T-helper 22 cell (primary cell): ENCODE measurements around the gene COMMD7.
"Not testable (repeated sequence)": the region's sequence is repeated elsewhere in the genome, so short reads cannot be mapped to it uniquely, and the experiment has no call there.

Experiments
- DNase-seq: peaks from one replicate; pipeline ENCODE4 v3.0.0-alpha.2; 2020; ENCODE audit warnings: low read depth

Gene COMMD7

DNA sequence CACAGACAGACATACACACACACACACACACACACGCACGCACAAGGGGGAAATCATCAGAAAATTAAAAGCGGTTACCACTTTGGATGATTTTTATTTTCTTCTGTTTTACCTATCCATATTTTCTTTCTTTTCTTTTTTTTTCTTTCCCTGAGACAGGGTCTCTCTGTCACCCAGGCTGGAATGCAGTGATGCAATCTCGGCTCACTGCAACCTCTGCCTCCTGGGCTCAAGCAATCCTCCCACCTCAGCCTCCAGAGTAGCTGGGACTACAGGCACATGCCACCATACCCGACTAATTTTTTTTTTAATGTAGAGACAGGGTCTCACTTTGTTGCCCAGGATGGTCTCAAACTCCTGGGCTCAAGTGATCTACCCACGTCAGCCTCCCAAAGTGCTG lies 14.8 kb downstream of the COMMD7 start:
- not testable (repeated sequence) for DNase-seq

- no peak for DNase-seq
These were observed 15.6 kb downstream of the COMMD7 start for GRCh38 chr20:32727683-32728082.

DNA sequence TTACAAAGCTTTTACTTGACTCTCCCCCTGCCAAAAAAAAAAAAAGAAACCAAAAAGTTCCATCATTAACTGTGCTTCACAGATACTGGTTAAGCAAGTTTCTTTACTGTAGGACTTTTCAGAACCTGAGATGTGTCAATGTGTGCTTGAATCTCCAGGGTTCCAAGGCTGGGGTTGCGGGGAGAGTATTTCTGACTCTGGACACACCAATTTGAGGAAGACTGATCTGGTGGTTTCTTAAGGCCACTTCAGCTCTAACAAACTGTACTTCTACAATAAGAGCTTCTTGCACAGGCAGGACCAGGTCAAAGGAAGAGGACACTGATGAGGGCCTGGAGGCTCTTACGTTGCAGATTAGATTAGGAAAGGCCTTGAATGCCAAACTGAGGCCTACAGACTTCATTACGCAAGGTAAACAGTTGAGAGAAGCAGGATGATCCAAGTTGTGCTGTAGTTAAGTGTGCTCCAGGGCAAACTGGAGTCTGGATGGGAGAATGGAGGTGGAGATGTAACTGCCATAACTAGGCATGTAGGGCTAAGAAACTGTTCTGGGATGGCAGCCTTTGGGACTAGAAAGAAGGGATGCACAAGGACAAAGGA lies 24.4 kb downstream of the COMMD7 start:
- DNase-seq, result no peak

DNA sequence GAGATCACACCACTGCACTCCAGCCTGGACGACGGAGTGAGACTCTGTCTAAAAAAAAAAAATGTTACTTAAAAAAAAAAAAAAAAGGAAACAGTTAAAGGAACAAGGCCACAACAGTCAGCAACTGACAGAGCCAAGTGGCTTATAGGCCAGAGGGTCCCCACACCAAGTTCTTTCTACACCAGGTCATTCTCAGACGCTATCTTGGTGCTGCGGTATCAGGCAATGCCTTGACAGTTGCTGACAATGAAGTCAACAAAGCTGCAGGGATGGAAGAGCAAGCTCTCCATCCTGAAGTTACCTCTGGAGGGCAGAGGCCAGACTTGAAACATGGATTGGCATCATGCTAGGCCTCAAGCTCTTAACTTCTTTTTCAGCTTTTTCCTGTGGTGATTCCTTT lies 31.9 kb downstream of the COMMD7 start:
- no peak for DNase-seq

DNA sequence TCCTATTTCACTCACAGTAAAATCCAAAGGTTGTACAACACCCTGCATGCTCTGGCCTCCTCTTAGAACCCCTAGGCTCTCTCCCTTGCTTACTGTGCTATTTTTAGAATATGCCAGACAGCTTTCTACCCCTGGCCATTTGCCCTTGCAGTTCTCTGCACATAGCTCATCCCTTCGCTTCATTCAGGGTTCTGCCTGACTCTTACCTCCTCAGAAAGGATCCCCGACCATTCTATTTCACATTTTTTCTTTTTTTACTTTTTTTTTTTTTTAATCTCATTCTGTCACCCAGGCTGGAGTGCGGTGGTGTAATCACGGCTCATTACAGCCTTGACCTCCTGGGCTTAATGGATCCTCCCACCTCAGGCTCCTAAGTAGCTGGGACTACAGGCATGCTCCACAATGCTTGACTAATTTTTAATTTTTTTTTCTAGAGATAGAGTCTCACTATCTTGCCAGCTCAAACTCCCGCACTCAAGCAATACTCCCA lies 33.6 kb downstream of the COMMD7 start:
- DNase-seq, result no peak

GRCh38 chr20:32709029-32709631 lies 34.1 kb downstream of the COMMD7 start:
- DNase-seq, result not testable (repeated sequence)

- DNase-seq, result no peak
These were observed 35.3 kb downstream of the COMMD7 start for GRCh38 chr20:32707691-32708581.

DNA sequence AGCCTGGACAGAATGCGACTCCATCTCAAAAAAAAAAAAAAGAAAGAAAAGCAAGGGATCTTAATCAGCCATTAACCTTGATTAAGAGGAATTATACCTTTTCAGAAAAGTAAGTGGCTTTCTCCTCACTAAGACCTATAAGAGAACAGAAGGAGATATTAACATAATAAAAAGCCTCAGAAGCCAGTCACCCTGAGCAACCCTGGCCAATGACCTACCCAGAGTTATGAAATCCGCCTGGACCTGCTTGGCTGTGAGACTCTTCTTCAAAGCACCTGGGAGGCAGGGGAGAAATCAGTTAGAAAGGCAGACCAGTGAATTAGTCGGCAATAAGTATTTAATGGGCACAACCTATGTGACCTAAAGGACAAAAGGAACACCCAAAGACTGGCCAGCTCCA lies 36.8 kb downstream of the COMMD7 start:
- no peak for DNase-seq

- no peak for DNase-seq
These were observed 40.4 kb downstream of the COMMD7 start for GRCh38 chr20:32702706-32703425.

- no peak for DNase-seq
These were observed 45.7 kb downstream of the COMMD7 start for GRCh38 chr20:32697608-32698007.

- DNase-seq, result no peak
These were observed 48.2 kb downstream of the COMMD7 start for GRCh38 chr20:32695089-32695488.

DNA sequence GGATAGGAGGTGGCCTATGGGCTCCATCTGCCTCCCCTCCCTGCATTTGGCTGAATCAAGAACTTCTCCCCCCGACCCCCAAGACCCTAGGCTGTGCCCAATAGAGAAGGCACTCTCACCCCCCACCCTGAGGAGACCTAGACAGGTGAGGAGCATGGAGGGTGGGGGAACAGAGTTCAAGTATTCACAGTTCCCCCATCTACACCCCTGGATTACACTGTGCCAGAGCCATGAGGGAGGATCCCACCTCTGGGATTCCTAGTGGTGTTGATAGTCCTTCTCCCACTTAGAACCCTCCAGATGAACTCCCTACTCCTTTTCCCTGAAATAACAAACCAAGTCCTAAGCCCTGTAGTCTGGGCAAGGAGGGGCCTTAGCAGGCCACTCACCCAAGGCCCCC lies 54.3 kb downstream of the COMMD7 start:
- not testable (repeated sequence) for DNase-seq

- no peak for DNase-seq
These were observed 56.1 kb downstream of the COMMD7 start for GRCh38 chr20:32687180-32687532.

DNA sequence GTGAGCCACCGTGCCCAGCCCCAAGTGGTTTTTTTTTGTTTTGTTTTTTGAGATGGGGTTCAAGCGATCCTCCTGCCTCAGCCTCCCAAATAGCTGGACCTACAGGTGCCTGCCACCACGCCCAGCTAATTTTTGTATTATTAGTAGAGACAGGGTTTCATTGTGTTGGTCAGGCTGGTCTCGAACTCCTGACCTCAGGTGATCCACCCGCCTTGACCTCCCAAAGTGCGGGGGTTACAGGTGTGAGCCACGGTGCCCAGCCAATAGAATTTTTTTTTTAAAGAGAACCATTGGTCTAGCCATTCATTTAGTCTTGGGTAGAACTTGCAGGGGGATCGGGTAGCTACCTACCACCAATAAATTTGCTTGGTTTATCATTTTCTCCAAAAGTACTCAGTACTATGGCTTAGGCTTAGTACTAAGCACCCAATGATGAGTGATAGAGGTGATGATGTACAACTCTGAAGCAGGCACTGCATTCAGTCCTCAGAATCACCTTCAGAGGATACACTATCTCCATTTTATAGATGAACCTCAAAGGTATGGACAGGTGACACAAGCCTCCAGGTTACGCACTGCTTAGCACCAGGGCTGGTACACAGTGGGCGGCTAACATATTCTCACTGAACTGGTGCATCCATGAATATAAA lies 56.6 kb downstream of the COMMD7 start:
- DNase-seq, result no peak

GRCh38 chr20:32685541-32686529 lies 57.4 kb downstream of the COMMD7 start:
- DNase-seq, result no peak

- DNase-seq, result no peak
These were observed 60.7 kb downstream of the COMMD7 start for GRCh38 chr20:32682508-32682987.

DNA sequence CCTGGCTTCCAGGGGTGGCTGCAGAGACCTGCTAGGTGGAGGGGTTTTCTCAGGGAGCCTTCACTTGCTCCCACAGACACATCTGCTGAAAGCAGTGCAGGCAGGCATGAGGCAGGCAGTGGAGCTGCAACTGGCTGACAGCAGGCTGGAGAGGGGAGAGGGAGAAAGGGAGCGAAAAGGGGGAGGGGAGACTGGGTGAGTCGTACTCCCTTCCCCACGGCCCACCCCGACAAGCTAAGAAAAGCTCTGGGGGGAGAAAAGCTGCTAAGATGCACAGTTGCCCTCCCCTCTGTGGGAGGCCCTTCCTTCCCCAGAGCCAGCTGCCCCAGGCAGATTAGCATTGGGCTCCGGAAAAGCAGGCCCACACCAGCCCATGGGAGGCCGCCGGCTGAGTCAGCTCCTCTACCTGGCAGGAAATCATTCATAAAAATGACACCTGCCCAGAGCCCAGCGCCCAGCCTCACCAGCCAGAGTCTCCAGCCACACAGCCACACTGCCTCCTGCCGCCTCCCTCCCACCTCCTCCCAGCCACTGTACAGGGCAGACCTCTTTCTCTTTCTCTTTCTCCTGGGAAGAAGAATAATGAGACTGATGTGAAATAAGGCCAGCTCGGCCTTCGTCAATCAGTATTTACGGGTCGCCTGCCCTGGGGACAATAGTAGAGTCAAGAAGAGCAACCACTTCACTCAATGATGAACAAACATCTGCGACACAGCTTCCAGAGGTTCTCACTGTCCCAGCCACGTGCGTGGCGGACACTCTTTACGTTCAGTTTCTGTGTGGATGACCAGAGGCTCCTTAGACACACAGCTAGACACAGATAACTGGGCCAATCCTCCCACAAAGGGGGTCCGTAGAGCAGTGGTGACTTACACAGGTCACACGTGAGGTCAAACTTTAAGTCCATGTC lies 61.8 kb downstream of the COMMD7 start:
- DNase-seq, result no peak

GRCh38 chr20:32680544-32681174 lies 62.6 kb downstream of the COMMD7 start:
- no peak for DNase-seq

DNA sequence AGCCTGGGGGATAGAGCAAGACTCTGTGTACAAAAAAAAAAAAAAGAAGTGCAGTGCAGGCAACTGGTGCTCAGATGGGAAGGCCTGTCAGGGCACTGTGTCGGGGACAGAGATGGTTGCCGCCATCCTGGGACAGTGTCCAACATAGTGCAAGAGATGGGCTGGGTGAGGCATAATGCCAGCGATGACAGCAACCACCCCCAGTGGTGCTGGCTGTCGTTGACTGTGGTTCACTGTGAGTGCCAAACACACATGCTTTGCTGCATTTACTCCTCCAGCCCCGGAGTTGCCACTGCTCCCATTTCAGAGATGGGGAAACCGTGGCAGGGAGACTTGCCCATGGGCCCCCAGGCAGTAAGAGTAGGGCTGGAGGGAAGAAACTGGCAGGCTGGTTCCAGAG lies 64.3 kb downstream of the COMMD7 start:
- DNase-seq, result no peak
